Esophagus muscularis mucosa (tissue), 4 donors: ENCODE measurements around the gene PLCG2. TPM values are rescaled to one million over a fixed set of nuclear protein-coding genes. Genes with fewer than 3 reads are reported as not detected.
"Not testable (repeated sequence)": the region's sequence is repeated elsewhere in the genome, so short reads cannot be mapped to it uniquely, and the experiment has no call there.

Experiments
- DNase-seq: peaks from one replicate; pipeline ENCODE4 v3.0.0-alpha.2; 2017; ENCODE audit errors: extremely low spot score
- H3K27ac ChIP-seq, 4 donors: fragments of 200-600 bp; sonication (generic); replicated peaks in 1 of 4; 1 replicate in 3 of 4; 2 replicates in 1 of 4; pipeline ENCODE4 v1.5.1; 2016 to 2019; ENCODE audit warnings: mild to moderate bottlenecking in 1 of 4
- H3K27me3 ChIP-seq, 4 donors: fragments of 200-600 bp; sonication (generic); one replicate each; pipeline versions ENCODE4 v1.5.1 to v1.6.0; 2016 to 2019
- H3K36me3 ChIP-seq, 4 donors: fragments of 200-600 bp; sonication (generic); one replicate each; pipeline ENCODE4 v1.5.1; 2016 to 2019
- H3K4me1 ChIP-seq, 4 donors: fragments of 200-600 bp; sonication (generic); one replicate each; pipeline ENCODE4 v1.5.1; 2016 to 2019
- H3K4me3 ChIP-seq, 4 donors: fragments of 200-600 bp; sonication (generic); 1 replicate in 2 of 4; 2 replicates in 2 of 4; pipeline ENCODE4 v1.5.1; 2016 to 2019; ENCODE audit warnings: mild to moderate bottlenecking in 4 of 4, moderate library complexity in 1 of 4
- H3K9me3 ChIP-seq, 4 donors: fragments of 200-600 bp; sonication (generic); 1 replicate in 3 of 4; 2 replicates in 1 of 4; pipeline ENCODE4 v1.5.1; 2016 to 2019
- CTCF ChIP-seq, 3 experiments: fragments of 200-600 bp in 2 of 3; fragments of 450-650 bp in 1 of 3; sonication (generic) in 2 of 3; IDR thresholded peaks; one replicate each; pipeline ENCODE4 v1.5.1; 2017 to 2019; ENCODE audit warnings: antibody characterized with exemption in 3 of 3, mild to moderate bottlenecking in 2 of 3, moderate library complexity in 1 of 3
- EP300 ChIP-seq: sonication (generic); formaldehyde crosslinking; IDR thresholded peaks from one replicate; pipeline ENCODE4 v1.6.1; 2017; ENCODE audit warnings: antibody characterized with exemption
- POLR2A ChIP-seq: fragments of 450-650 bp; IDR thresholded peaks from one replicate; pipeline ENCODE4 v1.6.1; 2017; ENCODE audit warnings: antibody characterized with exemption, moderate library complexity, mild to moderate bottlenecking, low read depth
- POLR2AphosphoS5 ChIP-seq, 2 donors: sonication (generic); formaldehyde crosslinking; IDR thresholded peaks; one replicate each; pipeline ENCODE4 v1.6.1; 2017; ENCODE audit warnings: antibody characterized with exemption in 2 of 2
- WGBS: methylation state at CpG from one replicate; pipeline ENCODE4 v1.1.5; 2018; 5-methylcytosine and 5-hydroxymethylcytosine counted together
- intact Hi-C: fragments of 100-400 bp; cut with DNase I; formaldehyde crosslinking; loops from one replicate; pipeline ENCODE4 v1.15.1; 2023
- total RNA-seq, 4 donors: library from RNA; depleted of rRNA; stranded (reverse); fragments of >200 nt; gene quantifications; one replicate each; pipeline versions ENCODE4 v1.1.0 to v1.2.1, GENCODE V29; 2016

PLCG2 gene
- total RNA-seq, 4 donors from 2014 or later: 7.1 to 11.3 (median 9.9) TPM

GRCh38 chr16:81964808-81965207, 185.7 kb downstream of the PLCG2 start:
- no peak overlapping the region for H3K4me3 ChIP-seq
- intact Hi-C loops: no loop called here
- WGBS: 88% methylated on average over 6 of the region's 6 CpGs
- no peaks in the 10 kb centered on the region for H3K9me3 ChIP-seq
- no peaks in the 10 kb centered on the region for H3K27me3 ChIP-seq
- TF ChIP-seq CTCF (IDR thresholded peaks at IDR 0.05) (no peak), EP300 (no peak), POLR2AphosphoS5 (IDR thresholded peaks at IDR 0.05) (no peak), POLR2A (no peak)
- no peaks in the 10 kb centered on the region for H3K4me1 ChIP-seq
- no peak for DNase-seq
- no peaks in the 10 kb centered on the region for H3K36me3 ChIP-seq
- no peak overlapping the region for H3K27ac ChIP-seq

GRCh38 chr16:81967358-81967757, 188.3 kb downstream of the PLCG2 start:
- no peak overlapping the region for H3K4me3 ChIP-seq
- H3K9me3 ChIP-seq: peaks cover 0 to 14% (median 6%) of the 10 kb centered on the region in 4 donors
- WGBS: 74% methylated on average over 5 of the region's 5 CpGs
- no peaks in the 10 kb centered on the region for H3K36me3 ChIP-seq
- no peak for TF ChIP-seq POLR2AphosphoS5 (IDR thresholded peaks at IDR 0.05)
- TF ChIP-seq POLR2A: no peak
- TF ChIP-seq CTCF (IDR thresholded peaks at IDR 0.05): no peak
- TF ChIP-seq EP300: no peak
- H3K27me3 ChIP-seq: no peaks in the 10 kb centered on the region
- H3K27ac ChIP-seq: no peak overlapping the region
- no peaks in the 10 kb centered on the region for H3K4me1 ChIP-seq
- intact Hi-C loops: no loop called here
- DNase-seq: no peak

- intact Hi-C loops: no loop called here
- no peak for TF ChIP-seq EP300
- no peak for TF ChIP-seq POLR2A
- no peak for TF ChIP-seq CTCF (IDR thresholded peaks at IDR 0.05)
- TF ChIP-seq POLR2AphosphoS5 (IDR thresholded peaks at IDR 0.05): no peak
- no peaks in the 10 kb centered on the region for H3K27me3 ChIP-seq
- peaks cover 0 to 41% (median 25%) of the 10 kb centered on the region in 4 donors for H3K9me3 ChIP-seq
- DNase-seq: no peak
- H3K36me3 ChIP-seq: no peaks in the 10 kb centered on the region
- 94% methylated on average over 1 of the region's 1 CpG for WGBS
- no peaks in the 10 kb centered on the region for H3K4me1 ChIP-seq
- H3K27ac ChIP-seq: no peak overlapping the region
- no peak overlapping the region for H3K4me3 ChIP-seq
These were observed 192.8 kb downstream of the PLCG2 start for GRCh38 chr16:81971853-81972252.

- 88% methylated on average over 2 of the region's 2 CpGs for WGBS
- H3K9me3 ChIP-seq: peaks cover 0 to 48% (median 25%) of the 10 kb centered on the region in 4 donors
These were observed 194.6 kb downstream of the PLCG2 start for GRCh38 chr16:81973737-81974136.

GRCh38 chr16:81975637-81976036, 196.5 kb downstream of the PLCG2 start:
- peaks cover 0 to 48% (median 25%) of the 10 kb centered on the region in 4 donors for H3K9me3 ChIP-seq
- intact Hi-C loops: no loop called here
- H3K36me3 ChIP-seq: no peaks in the 10 kb centered on the region
- no peak for TF ChIP-seq EP300
- no peak for TF ChIP-seq POLR2A
- TF ChIP-seq CTCF (IDR thresholded peaks at IDR 0.05): no peak
- no peak for TF ChIP-seq POLR2AphosphoS5 (IDR thresholded peaks at IDR 0.05)
- H3K27ac ChIP-seq: no peak overlapping the region
- no peaks in the 10 kb centered on the region for H3K4me1 ChIP-seq
- no peak overlapping the region for H3K4me3 ChIP-seq
- no peak for DNase-seq
- 66% methylated on average over 1 of the region's 1 CpG for WGBS
- H3K27me3 ChIP-seq: no peaks in the 10 kb centered on the region

More at GRCh38 chr16:81973737-81974136, 194.6 kb downstream of the PLCG2 start:
- Histone ChIP-seq H3K4me1 (no peaks in the 10 kb centered on the region), H3K27me3 (no peaks in the 10 kb centered on the region), H3K27ac (no peak overlapping the region), H3K4me3 (no peak overlapping the region), H3K36me3 (no peaks in the 10 kb centered on the region)
- intact Hi-C loops: no loop called here
- DNase-seq: no peak
- TF ChIP-seq POLR2A (no peak), POLR2AphosphoS5 (IDR thresholded peaks at IDR 0.05) (no peak)

- peaks cover 0 to 35% (median 18%) of the 10 kb centered on the region in 4 donors for H3K9me3 ChIP-seq
- intact Hi-C loops, H3K4me3 ChIP-seq, H3K27me3 ChIP-seq, H3K27ac ChIP-seq, H3K4me1 ChIP-seq, DNase-seq, H3K36me3 ChIP-seq: not testable (repeated sequence)
- WGBS: 82% methylated on average over 26 of the region's 26 CpGs
These were observed 198.3 kb downstream of the PLCG2 start for GRCh38 chr16:81977335-81977942.
